ENCODE results near the gene ANKRD35. TPM values are rescaled to one million over a fixed set of nuclear protein-coding genes. Genes with fewer than 3 reads are reported as not detected.

The ANKRD35 gene
- total and polyA plus RNA-seq, 4 donors: 2.0 to 3.7 (median 2.8) TPM

GRCh38 chr1:145889722-145890121 lies 4.1 kb upstream of the ANKRD35 start:
- DNase-seq (peak in 1 of 3 donors; percentile 51), ATAC-seq (ENCODE audit: insufficient read depth, low FRiP score) (no peak)
- no peak for TF ChIP-seq CTCF (IDR thresholded peaks at IDR 0.05; ENCODE audit: control extremely low read depth, extremely low read depth)
- 64 to 65% methylated on average over 3 of the region's 3 CpGs for WGBS, 2 donors
- no peaks in the 10 kb centered on the region for H3K36me3 ChIP-seq (ENCODE audit: control insufficient read depth in 4 of 4, insufficient read depth in 4 of 4, low read length in 4 of 4)
- H3K4me1 ChIP-seq (ENCODE audit: control insufficient read depth in 5 of 5, insufficient read depth in 5 of 5, low read length in 5 of 5): peaks cover 4 to 22% (median 15%) of the 10 kb centered on the region in 5 donors
- no peak overlapping the region for H3K9ac ChIP-seq (ENCODE audit: insufficient read depth in 1 of 2, low read length in 2 of 2)
- no peaks in the 10 kb centered on the region for H3K9me3 ChIP-seq (ENCODE audit: control insufficient read depth in 4 of 4, insufficient read depth in 3 of 4, low read length in 3 of 4)
- no peak overlapping the region for H3K4me3 ChIP-seq
- H3K27ac ChIP-seq (ENCODE audit: low read depth in 1 of 2, low read length in 1 of 2): peak overlapping the region in 1 of 2 donors; percentile 49
- H3K27me3 ChIP-seq (ENCODE audit: control insufficient read depth in 3 of 3, insufficient read depth in 3 of 3, low read length in 2 of 3): peaks cover 0 to 4% (median under 1%) of the 10 kb centered on the region in 3 donors

GRCh38 chr1:145887631-145888030 lies 2.0 kb upstream of the ANKRD35 start:
- no peak for ATAC-seq (ENCODE audit: insufficient read depth, low FRiP score)

GRCh38 chr1:145886816-145887215 lies 1.1 kb upstream of the ANKRD35 start:
- WGBS, 2 donors: 62 to 73% methylated on average over 8 of the region's 8 CpGs
- Histone ChIP-seq H3K9ac (ENCODE audit: insufficient read depth in 1 of 2, low read length in 2 of 2) (no peak overlapping the region), H3K9me3 (ENCODE audit: control insufficient read depth in 4 of 4, insufficient read depth in 3 of 4, low read length in 3 of 4) (no peaks in the 10 kb centered on the region), H3K4me3 (no peak overlapping the region), H3K36me3 (ENCODE audit: control insufficient read depth in 4 of 4, insufficient read depth in 4 of 4, low read length in 4 of 4) (no peaks in the 10 kb centered on the region), H3K27ac (ENCODE audit: low read depth in 1 of 2, low read length in 1 of 2) (peak overlapping the region in 1 of 2 donors; percentile 24), H3K4me1 (ENCODE audit: control insufficient read depth in 5 of 5, insufficient read depth in 5 of 5, low read length in 5 of 5) (peaks cover 0 to 9% (median 6%) of the 10 kb centered on the region in 5 donors), H3K27me3 (ENCODE audit: control insufficient read depth in 3 of 3, insufficient read depth in 3 of 3, low read length in 2 of 3) (peaks cover 0 to 13% (median 5%) of the 10 kb centered on the region in 3 donors)
- TF ChIP-seq CTCF (IDR thresholded peaks at IDR 0.05; ENCODE audit: control extremely low read depth, extremely low read depth): no peak
- ATAC-seq (ENCODE audit: insufficient read depth, low FRiP score) (no peak), DNase-seq (no peak)

More at GRCh38 chr1:145887631-145888030, 2.0 kb upstream of the ANKRD35 start:
- Histone ChIP-seq H3K36me3 (ENCODE audit: control insufficient read depth in 4 of 4, insufficient read depth in 4 of 4, low read length in 4 of 4) (no peaks in the 10 kb centered on the region), H3K27me3 (ENCODE audit: control insufficient read depth in 3 of 3, insufficient read depth in 3 of 3, low read length in 2 of 3) (peaks cover 0 to 13% (median 5%) of the 10 kb centered on the region in 3 donors), H3K4me1 (ENCODE audit: control insufficient read depth in 5 of 5, insufficient read depth in 5 of 5, low read length in 5 of 5) (peaks cover 4 to 15% (median 10%) of the 10 kb centered on the region in 5 donors), H3K27ac (ENCODE audit: low read depth in 1 of 2, low read length in 1 of 2) (no peak overlapping the region), H3K9me3 (ENCODE audit: control insufficient read depth in 4 of 4, insufficient read depth in 3 of 4, low read length in 3 of 4) (no peaks in the 10 kb centered on the region), H3K9ac (ENCODE audit: insufficient read depth in 1 of 2, low read length in 2 of 2) (no peak overlapping the region), H3K4me3 (no peak overlapping the region)
- WGBS, 2 donors: 71 to 81% methylated on average over 5 of the region's 5 CpGs
- TF ChIP-seq CTCF (IDR thresholded peaks at IDR 0.05; ENCODE audit: control extremely low read depth, extremely low read depth): no peak
- peak; percentile 24 to 46 (median 45) for DNase-seq

- Histone ChIP-seq H3K27me3 (ENCODE audit: control insufficient read depth in 3 of 3, insufficient read depth in 3 of 3, low read length in 2 of 3) (peaks cover 0 to 13% (median 5%) of the 10 kb centered on the region in 3 donors), H3K4me1 (ENCODE audit: control insufficient read depth in 5 of 5, insufficient read depth in 5 of 5, low read length in 5 of 5) (peaks cover 0 to 7% (median 3%) of the 10 kb centered on the region in 5 donors), H3K27ac (ENCODE audit: low read depth in 1 of 2, low read length in 1 of 2) (peak overlapping the region in 1 of 2 donors; percentile 24), H3K9me3 (ENCODE audit: control insufficient read depth in 4 of 4, insufficient read depth in 3 of 4, low read length in 3 of 4) (no peaks in the 10 kb centered on the region), H3K4me3 (no peak overlapping the region), H3K9ac (ENCODE audit: insufficient read depth in 1 of 2, low read length in 2 of 2) (peak overlapping the region in 1 of 2 donors; percentile 38), H3K36me3 (ENCODE audit: control insufficient read depth in 4 of 4, insufficient read depth in 4 of 4, low read length in 4 of 4) (no peaks in the 10 kb centered on the region)
- ATAC-seq (ENCODE audit: insufficient read depth, low FRiP score): no peak
- 46 to 52% methylated on average over 11 of the region's 11 CpGs for WGBS, 2 donors
- no peak for TF ChIP-seq CTCF (IDR thresholded peaks at IDR 0.05; ENCODE audit: control extremely low read depth, extremely low read depth)
- no peak for DNase-seq
Observed at GRCh38 chr1:145886390-145886789, 724 bp upstream of the ANKRD35 start.
